CD14-positive monocyte (primary cell): Measurements from ENCODE around the gene NDST3. TPM values are rescaled to one million over a fixed set of nuclear protein-coding genes. Genes with fewer than 3 reads are reported as not detected.

Experiments used
- DNase-seq, 3 donors: peaks; one replicate each; pipeline ENCODE4 v3.0.0-alpha.2; 2011 to 2022
- H2AFZ ChIP-seq: 2 replicates; pipeline ENCODE4 v1.6.0; 2012; ENCODE audit warnings: mild to moderate bottlenecking, low read depth, low read length, inconsistent platforms; ENCODE audit not compliant: insufficient read depth, poor library complexity, severe bottlenecking
- H3K27ac ChIP-seq, 2 donors: 1 replicate in 1 of 2; 2 replicates in 1 of 2; pipeline ENCODE4 v1.5.1; 2012 to 2013; ENCODE audit warnings: low read length in 2 of 2, control low read depth in 1 of 2, inconsistent platforms in 1 of 2, low read depth in 1 of 2, mild to moderate bottlenecking in 1 of 2
- H3K27me3 ChIP-seq, 2 donors: one replicate each; pipeline versions ENCODE4 v1.6.0 to v1.6.1; 2011 to 2013; ENCODE audit warnings: low read length in 2 of 2; ENCODE audit not compliant: control insufficient read depth in 2 of 2, insufficient read depth in 2 of 2
- H3K36me3 ChIP-seq, 2 donors: replicated peaks in 1 of 2; 1 replicate in 1 of 2; 2 replicates in 1 of 2; pipeline versions ENCODE4 v1.5.1 to v1.6.1; 2012 to 2013; ENCODE audit warnings: low read length in 2 of 2, control low read depth in 1 of 2, inconsistent platforms in 1 of 2, mild to moderate bottlenecking in 1 of 2; ENCODE audit not compliant: insufficient read depth in 2 of 2, control insufficient read depth in 1 of 2
- H3K4me1 ChIP-seq, 2 donors: 1 replicate in 1 of 2; 2 replicates in 1 of 2; pipeline versions ENCODE4 v1.5.1 to v1.6.1; 2012 to 2013; ENCODE audit warnings: low read length in 2 of 2, control low read depth in 1 of 2, inconsistent platforms in 1 of 2, mild to moderate bottlenecking in 1 of 2, moderate library complexity in 1 of 2; ENCODE audit not compliant: insufficient read depth in 2 of 2, control insufficient read depth in 1 of 2
- H3K4me2 ChIP-seq: replicated peaks from 2 replicates; pipeline ENCODE3; 2012; ENCODE audit warnings: low read length, moderate library complexity, mild to moderate bottlenecking; ENCODE audit not compliant: poor library complexity, severe bottlenecking; ENCODE audit errors: extremely low read depth
- H3K4me3 ChIP-seq, 3 experiments: fragments of 200-600 bp in 1 of 3; sonication (generic) in 1 of 3; replicated peaks in 1 of 3; 1 replicate in 2 of 3; 2 replicates in 1 of 3; pipeline ENCODE4 v1.5.1; 2011 to 2013; ENCODE audit warnings: low read length in 3 of 3, mild to moderate bottlenecking in 3 of 3, control low read depth in 2 of 3, low read depth in 2 of 3, inconsistent platforms in 1 of 3, moderate library complexity in 1 of 3
- H3K79me2 ChIP-seq: 2 replicates; pipeline ENCODE4 v1.6.0; 2012; ENCODE audit warnings: mild to moderate bottlenecking, control low read depth, inconsistent platforms, low read length, moderate library complexity; ENCODE audit not compliant: insufficient read depth
- H3K9ac ChIP-seq: 2 replicates; pipeline ENCODE4 v1.6.0; 2017; ENCODE audit warnings: low read length, mild to moderate bottlenecking; ENCODE audit not compliant: insufficient read depth, poor library complexity, severe bottlenecking
- H3K9me3 ChIP-seq, 2 donors: replicated peaks in 1 of 2; 1 replicate in 1 of 2; 2 replicates in 1 of 2; pipeline versions ENCODE4 v1.5.1 to v1.6.1; 2012 to 2013; ENCODE audit warnings: low read length in 2 of 2, control low read depth in 1 of 2; ENCODE audit not compliant: control insufficient read depth in 1 of 2, insufficient read depth in 1 of 2
- H4K20me1 ChIP-seq: 2 replicates; pipeline ENCODE4 v1.6.0; 2012; ENCODE audit warnings: mild to moderate bottlenecking, low read length, control low read depth, moderate library complexity; ENCODE audit not compliant: insufficient read depth
- H3K27ac Mint-ChIP-seq, 7 donors: one replicate each; pipeline ENCODE4 v1.8.0; 2020; ENCODE audit warnings: mild to moderate bottlenecking in 7 of 7, mixed read lengths in 7 of 7, moderate library complexity in 6 of 7, inconsistent platforms in 2 of 7
- H3K27me3 Mint-ChIP-seq, 3 donors: one replicate each; pipeline ENCODE4 v1.8.0; 2021 to 2022; ENCODE audit warnings: low read depth in 3 of 3, mild to moderate bottlenecking in 3 of 3, mixed read lengths in 3 of 3, moderate library complexity in 3 of 3, inconsistent platforms in 1 of 3
- H3K36me3 Mint-ChIP-seq, 2 donors: one replicate each; pipeline ENCODE4 v1.8.0; 2020; ENCODE audit warnings: mixed read lengths in 2 of 2, inconsistent platforms in 1 of 2, mild to moderate bottlenecking in 1 of 2
- H3K4me1 Mint-ChIP-seq: one replicate; pipeline ENCODE4 v1.8.0; 2020; ENCODE audit warnings: mild to moderate bottlenecking, mixed read lengths
- H3K4me3 Mint-ChIP-seq, 2 donors: one replicate each; pipeline ENCODE4 v1.8.0; 2020; ENCODE audit warnings: mild to moderate bottlenecking in 2 of 2, mixed read lengths in 2 of 2, moderate library complexity in 1 of 2
- H3K9me3 Mint-ChIP-seq, 7 donors: one replicate each; pipeline ENCODE4 v1.8.0; 2020 to 2022; ENCODE audit warnings: mixed read lengths in 7 of 7, mild to moderate bottlenecking in 6 of 7, moderate library complexity in 6 of 7, inconsistent platforms in 2 of 7
- CTCF ChIP-seq: fragments of 200-600 bp; IDR thresholded peaks from one replicate; pipeline ENCODE4 v1.8.0; 2022; ENCODE audit warnings: antibody characterized with exemption, mild to moderate bottlenecking
- WGBS: methylation state at CpG from one replicate; pipeline ENCODE4 v1.1.5; 2013; ENCODE audit warnings: missing lambda C conversion rate; ENCODE audit not compliant: insufficient coverage; 5-methylcytosine and 5-hydroxymethylcytosine counted together
- intact Hi-C, 2 donors: fragments of 100-400 bp; cut with micrococcal nuclease; formaldehyde crosslinking; loops; one replicate each; pipeline versions ENCODE4 v1.15.0 to v1.15.1; 2023
- polyA plus RNA-seq, 3 donors: library from polyadenylated mRNA; depleted of rRNA in 1 of 3; unstranded in 2 of 3; stranded (reverse) in 1 of 3; fragments of 300-500 nt in 2 of 3; fragments of >200 nt in 1 of 3; fragmentation: Illumina TruSeq in 2 of 3; gene quantifications; 1 replicate in 2 of 3; 2 replicates in 1 of 3; pipeline ENCODE4 v1.2.3, GENCODE V29; 2012 to 2021

The NDST3 gene
- polyA plus RNA-seq, 3 donors: not detected

DNA sequence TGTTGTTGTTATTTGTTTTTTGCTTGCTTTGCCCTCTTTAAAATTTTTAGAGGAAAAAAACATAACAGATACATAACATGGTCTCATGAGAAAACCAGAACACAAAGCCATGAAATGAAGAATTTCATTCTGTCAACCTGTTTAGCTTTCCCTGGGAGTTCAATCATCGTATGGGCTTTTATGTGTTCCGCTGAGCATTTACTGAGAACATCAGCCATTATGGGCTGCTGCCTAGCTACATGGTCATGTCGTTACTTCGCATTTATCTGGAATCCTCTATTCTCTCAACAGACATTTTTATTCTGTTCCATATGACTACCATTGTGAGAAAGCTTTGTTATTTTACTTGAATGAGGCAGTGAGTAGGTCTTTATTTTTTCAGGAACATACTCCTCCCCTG, 51.4 kb downstream of the NDST3 start:
- Histone ChIP-seq H3K27me3 (no peaks in the 10 kb centered on the region), H3K9me3 (no peaks in the 10 kb centered on the region), H2AFZ (no peak overlapping the region), H3K4me2 (no peak overlapping the region), H3K4me1 (no peaks in the 10 kb centered on the region), H3K79me2 (no peaks in the 10 kb centered on the region), H3K27ac (no peak overlapping the region), H3K9ac (no peak overlapping the region), H4K20me1 (no peaks in the 10 kb centered on the region), H3K4me3 (no peak overlapping the region), H3K36me3 (no peaks in the 10 kb centered on the region)
- WGBS: 76% methylated on average over 2 of the region's 4 CpGs
- H3K27me3 Mint-ChIP-seq: no peaks in the 10 kb centered on the region
- DNase-seq: no peak
- H3K36me3 Mint-ChIP-seq: no peaks in the 10 kb centered on the region
- no peaks in the 10 kb centered on the region for H3K4me1 Mint-ChIP-seq
- TF ChIP-seq CTCF: no peak
- H3K9me3 Mint-ChIP-seq: peaks cover 0 to 7% (median 2%) of the 10 kb centered on the region in 7 donors
- no peak overlapping the region for H3K27ac Mint-ChIP-seq
- intact Hi-C loops: no loop called here
- no peak overlapping the region for H3K4me3 Mint-ChIP-seq

GRCh38 chr4:118086344-118086743, 52.1 kb downstream of the NDST3 start:
- no peak overlapping the region for H3K27ac Mint-ChIP-seq
- no peak overlapping the region for H2AFZ ChIP-seq
- H3K4me2 ChIP-seq: no peak overlapping the region
- no peaks in the 10 kb centered on the region for H3K79me2 ChIP-seq
- intact Hi-C loops: no loop called here
- H3K9me3 ChIP-seq: no peaks in the 10 kb centered on the region
- H3K4me1 Mint-ChIP-seq: no peaks in the 10 kb centered on the region
- no peak for DNase-seq
- H3K36me3 ChIP-seq: no peaks in the 10 kb centered on the region
- no peak overlapping the region for H3K4me3 Mint-ChIP-seq
- H3K27ac ChIP-seq: no peak overlapping the region
- no peaks in the 10 kb centered on the region for H3K27me3 Mint-ChIP-seq
- H4K20me1 ChIP-seq: no peaks in the 10 kb centered on the region
- no CpG with 5 or more reads among the region's 3 CpGs for WGBS
- peaks cover 0 to 7% (median 2%) of the 10 kb centered on the region in 7 donors for H3K9me3 Mint-ChIP-seq
- H3K9ac ChIP-seq: no peak overlapping the region
- no peak for TF ChIP-seq CTCF
- no peaks in the 10 kb centered on the region for H3K36me3 Mint-ChIP-seq
- H3K4me3 ChIP-seq: no peak overlapping the region
- no peaks in the 10 kb centered on the region for H3K4me1 ChIP-seq
- H3K27me3 ChIP-seq: no peaks in the 10 kb centered on the region
